Lower leg skin (tissue), 4 donors: ENCODE data around the gene SCMH1. TPM values are rescaled to one million over a fixed set of nuclear protein-coding genes. Genes with fewer than 3 reads are reported as not detected.

ENCODE experiments used
- DNase-seq, 2 donors: peaks; one replicate each; pipeline ENCODE4 v3.0.0-alpha.2; 2019; ENCODE audit warnings: low spot score in 2 of 2
- H3K4me3 ChIP-seq: fragments of 200-600 bp; sonication (generic); 2 replicates; pipeline ENCODE4 v1.5.1; 2017; ENCODE audit warnings: mild to moderate bottlenecking, low read depth; ENCODE audit not compliant: poor library complexity, severe bottlenecking
- POLR2A ChIP-seq, 2 donors: fragments of 450-650 bp; IDR thresholded peaks; one replicate each; pipeline ENCODE4 v1.6.1; 2016 to 2017; ENCODE audit warnings: antibody characterized with exemption in 2 of 2, mild to moderate bottlenecking in 1 of 2, moderate library complexity in 1 of 2
- WGBS, 2 donors: methylation state at CpG; one replicate each; pipeline ENCODE4 v1.1.5; 2018; 5-methylcytosine and 5-hydroxymethylcytosine counted together
- intact Hi-C: fragments of 100-400 bp; cut with DNase I; formaldehyde crosslinking; loops from one replicate; pipeline ENCODE4 v1.15.0; 2023; ENCODE audit warnings: low total_unique reads
- total RNA-seq, 4 donors: library from RNA; depleted of rRNA; stranded (reverse); fragments of >200 nt; gene quantifications; one replicate each; pipeline ENCODE4 v1.1.0, GENCODE V29; 2016
- TF ChIP-seq, protein P1 (sequence below), 3 donors: fragments of 450-650 bp; IDR thresholded peaks; one replicate each; pipeline ENCODE4 v1.5.1; 2016; ENCODE audit warnings: antibody characterized with exemption in 3 of 3, mild to moderate bottlenecking in 3 of 3, moderate library complexity in 2 of 3

Gene SCMH1
- total RNA-seq, 4 donors from 2014 or later = 8.9 to 30.9 (median 21.8) TPM

GRCh38 chr1:41284121-41284520, 42.0 kb upstream of the SCMH1 start:
- 93 to 95% methylated on average over 2 of the region's 2 CpGs for WGBS, 2 donors
- no peak overlapping the region for H3K4me3 ChIP-seq
- DNase-seq = no peak
- TF ChIP-seq POLR2A (IDR thresholded peaks at IDR 0.05) = no peak
- TF ChIP-seq, protein P1, sequence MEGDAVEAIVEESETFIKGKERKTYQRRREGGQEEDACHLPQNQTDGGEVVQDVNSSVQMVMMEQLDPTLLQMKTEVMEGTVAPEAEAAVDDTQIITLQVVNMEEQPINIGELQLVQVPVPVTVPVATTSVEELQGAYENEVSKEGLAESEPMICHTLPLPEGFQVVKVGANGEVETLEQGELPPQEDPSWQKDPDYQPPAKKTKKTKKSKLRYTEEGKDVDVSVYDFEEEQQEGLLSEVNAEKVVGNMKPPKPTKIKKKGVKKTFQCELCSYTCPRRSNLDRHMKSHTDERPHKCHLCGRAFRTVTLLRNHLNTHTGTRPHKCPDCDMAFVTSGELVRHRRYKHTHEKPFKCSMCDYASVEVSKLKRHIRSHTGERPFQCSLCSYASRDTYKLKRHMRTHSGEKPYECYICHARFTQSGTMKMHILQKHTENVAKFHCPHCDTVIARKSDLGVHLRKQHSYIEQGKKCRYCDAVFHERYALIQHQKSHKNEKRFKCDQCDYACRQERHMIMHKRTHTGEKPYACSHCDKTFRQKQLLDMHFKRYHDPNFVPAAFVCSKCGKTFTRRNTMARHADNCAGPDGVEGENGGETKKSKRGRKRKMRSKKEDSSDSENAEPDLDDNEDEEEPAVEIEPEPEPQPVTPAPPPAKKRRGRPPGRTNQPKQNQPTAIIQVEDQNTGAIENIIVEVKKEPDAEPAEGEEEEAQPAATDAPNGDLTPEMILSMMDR (IDR thresholded peaks at IDR 0.05) = no peak
- intact Hi-C loops = loop anchor here (5.0 kb wide), 1 partner anchor 133 kb away; no protein-coding TSS in a partner anchor

DNA sequence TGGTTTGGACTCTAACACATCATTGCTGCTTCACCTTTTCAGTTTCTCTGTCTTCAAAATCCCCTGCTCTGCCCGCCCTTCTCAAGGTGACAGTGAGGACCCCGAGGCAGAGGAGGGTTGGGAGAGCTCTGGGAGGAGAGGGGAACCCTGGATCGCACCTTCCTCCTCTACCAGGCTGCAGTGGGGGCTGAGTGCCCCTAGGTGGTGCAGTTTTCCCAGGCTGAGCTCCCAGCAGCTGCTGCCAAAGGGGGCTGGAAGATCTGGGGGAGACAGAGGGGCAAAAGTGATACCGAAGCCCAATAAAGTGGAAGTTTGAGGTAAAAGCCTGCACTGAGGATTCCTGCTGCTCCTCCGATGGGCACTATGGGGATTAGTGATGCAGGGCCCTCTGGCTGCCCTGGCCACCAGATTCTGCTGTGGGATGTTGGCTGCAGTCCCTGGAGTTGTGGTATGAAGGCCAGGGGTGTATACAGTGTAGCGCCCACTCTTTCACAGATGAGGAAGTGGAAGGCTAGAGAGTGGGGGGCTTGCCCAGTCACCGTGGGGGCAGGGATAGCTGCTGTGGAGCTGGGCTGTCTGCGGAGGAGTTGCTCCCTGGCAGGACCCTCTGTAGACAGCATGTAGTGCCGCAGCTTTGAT, 40.7 kb upstream of the SCMH1 start:
- TF ChIP-seq, protein P1 (IDR thresholded peaks at IDR 0.05) = no peak
- no peak for TF ChIP-seq POLR2A (IDR thresholded peaks at IDR 0.05)
- no peak for DNase-seq
- intact Hi-C loops = loop anchor here (5.0 kb wide), 1 partner anchor 135 kb away; no protein-coding TSS in a partner anchor
- 34 to 50% methylated on average over 9 of the region's 9 CpGs for WGBS, 2 donors
- no peak overlapping the region for H3K4me3 ChIP-seq

DNA sequence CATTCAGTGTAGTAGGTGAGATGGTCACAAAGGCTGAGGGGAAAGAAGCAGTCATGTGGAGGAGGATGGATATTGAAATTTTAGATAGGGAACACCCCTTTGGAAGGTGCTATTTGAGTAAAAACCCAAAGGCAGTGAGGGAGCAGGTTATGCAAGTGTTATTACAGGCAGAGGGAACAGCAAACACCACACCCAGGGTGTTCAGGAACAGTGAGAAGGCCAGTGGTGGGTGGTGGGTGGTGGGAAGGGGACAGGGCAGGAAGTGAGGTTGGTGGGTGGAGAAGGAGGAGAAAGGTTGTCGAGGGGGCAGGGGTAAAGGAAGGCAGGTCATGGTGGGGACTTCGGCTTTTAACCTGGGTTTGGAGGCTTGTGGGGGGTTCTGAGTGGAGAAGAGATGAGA, 39.2 kb upstream of the SCMH1 start:
- DNase-seq = no peak
- 71 to 78% methylated on average over 2 of the region's 2 CpGs for WGBS, 2 donors
- intact Hi-C loops = loop anchor here (5.0 kb wide), 1 partner anchor 136 kb away; no protein-coding TSS in a partner anchor
- no peak overlapping the region for H3K4me3 ChIP-seq
- TF ChIP-seq, protein P1 (IDR thresholded peaks at IDR 0.05) = no peak
- no peak for TF ChIP-seq POLR2A (IDR thresholded peaks at IDR 0.05)

DNA sequence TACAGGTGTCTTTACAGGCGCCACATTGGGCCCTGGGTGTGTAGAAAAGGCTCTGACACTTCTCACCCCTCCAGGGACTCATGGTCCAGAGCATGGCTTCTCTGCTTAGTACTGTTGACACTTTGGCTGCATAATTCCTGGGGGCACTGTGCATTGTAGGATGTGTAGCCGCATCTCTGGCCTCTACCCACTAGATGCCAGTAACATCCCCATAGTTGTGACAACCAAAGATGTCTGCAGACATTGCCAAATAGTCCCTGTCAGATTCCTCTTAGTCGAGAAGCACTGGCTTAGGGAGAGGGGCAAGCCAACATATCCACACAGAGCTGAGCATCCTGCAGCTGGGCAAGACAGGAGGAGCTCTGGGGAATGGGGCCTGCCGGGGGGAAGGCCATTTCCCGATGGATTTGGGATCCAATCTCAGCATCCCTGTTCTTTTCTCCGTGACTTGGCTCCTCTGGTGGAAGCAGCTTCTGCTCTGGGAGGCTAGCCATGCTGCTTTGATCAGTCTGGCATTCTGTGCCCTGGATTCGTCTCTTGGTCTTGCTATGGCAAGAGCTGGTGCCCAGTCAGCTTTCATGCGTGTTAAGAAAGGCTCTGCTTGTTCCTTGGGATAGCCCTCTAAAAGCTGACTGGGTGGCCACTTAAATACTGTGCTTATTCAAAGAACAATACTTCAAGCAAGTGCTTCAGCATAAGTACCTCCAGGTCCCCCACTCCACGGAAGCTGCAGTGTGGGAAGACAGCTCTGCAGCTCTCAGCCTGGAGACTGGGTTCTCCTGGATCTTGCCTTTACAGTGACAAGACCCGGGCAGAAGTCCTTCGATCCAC, 38.3 kb upstream of the SCMH1 start:
- no peak overlapping the region for H3K4me3 ChIP-seq
- intact Hi-C loops = loop anchor here (5.0 kb wide), 1 partner anchor 137 kb away; no protein-coding TSS in a partner anchor
- WGBS, 2 donors = 74 to 82% methylated on average over 11 of the region's 11 CpGs
- no peak for DNase-seq
- TF ChIP-seq, protein P1 (IDR thresholded peaks at IDR 0.05) = no peak
- TF ChIP-seq POLR2A (IDR thresholded peaks at IDR 0.05) = no peak

GRCh38 chr1:41278076-41278475, 36.0 kb upstream of the SCMH1 start:
- no peak for TF ChIP-seq POLR2A (IDR thresholded peaks at IDR 0.05)
- TF ChIP-seq, protein P1 (IDR thresholded peaks at IDR 0.05) = no peak
- intact Hi-C loops = no loop called here
- no peak overlapping the region for H3K4me3 ChIP-seq
- no peak for DNase-seq
- WGBS, 2 donors = 68 to 69% methylated on average over 3 of the region's 3 CpGs
